ENCODE measurements around the gene NBEA. TPM values are rescaled to one million over a fixed set of nuclear protein-coding genes. Genes with fewer than 3 reads are reported as not detected.

NBEA gene
- total RNA-seq, 1 experiment from 2014 or later: 4.4 TPM

GRCh38 chr13:35477386-35477946, 535.4 kb downstream of the NBEA start:
- ATAC-seq: no peak
- TF ChIP-seq EZH2phosphoT487 (IDR thresholded peaks at IDR 0.05; ENCODE audit: borderline replicate concordance, low read length) (no peak), CTCF (conservative IDR thresholded peaks at IDR 0.05; ENCODE audit: low read depth, low read length) (no peak), EZH2 (IDR thresholded peaks at IDR 0.05; ENCODE audit: low read length, unreplicated experiment) (no peak)
- Histone ChIP-seq H3K79me2 (ENCODE audit: low read length) (no peaks in the 10 kb centered on the region), H3K36me3 (ENCODE audit: low read depth, low read length) (no peaks in the 10 kb centered on the region), H3K27me3 (ENCODE audit: low read length) (no peaks in the 10 kb centered on the region), H3K9me3 (ENCODE audit: low read length) (no peaks in the 10 kb centered on the region), H2AFZ (ENCODE audit: low read length) (no peak overlapping the region), H3K4me1 (ENCODE audit: insufficient read depth, low read length) (no peaks in the 10 kb centered on the region), H3K4me2 (ENCODE audit: low read length) (no peak overlapping the region), H4K20me1 (ENCODE audit: low read length) (no peaks in the 10 kb centered on the region), H3F3A (ENCODE audit: low read length, unreplicated experiment) (no peaks in the 10 kb centered on the region), H3K9ac (ENCODE audit: low read length) (no peak overlapping the region), H3K4me3 (ENCODE audit: low read length) (no peak overlapping the region), H3K27ac (ENCODE audit: low read length) (no peak overlapping the region), H3K9me2 (replicated peaks; ENCODE audit: low read length) (no peaks in the 10 kb centered on the region)
- CTCF ChIA-PET: no interaction called here
- POLR2A ChIA-PET (ENCODE audit: unreplicated experiment): no interaction called here
- no TSS peak for BruUV-seq (replicated peaks)
- DNase-seq: no peak
- intact Hi-C loops (cut with micrococcal nuclease): no loop called here

GRCh38 chr13:35478271-35479037, 536.4 kb downstream of the NBEA start:
- Histone ChIP-seq H3K9me3 (ENCODE audit: low read length) (no peaks in the 10 kb centered on the region), H3F3A (ENCODE audit: low read length, unreplicated experiment) (no peaks in the 10 kb centered on the region), H3K79me2 (ENCODE audit: low read length) (no peaks in the 10 kb centered on the region), H4K20me1 (ENCODE audit: low read length) (no peaks in the 10 kb centered on the region), H2AFZ (ENCODE audit: low read length) (no peak overlapping the region), H3K4me1 (ENCODE audit: insufficient read depth, low read length) (no peaks in the 10 kb centered on the region), H3K4me2 (ENCODE audit: low read length) (no peak overlapping the region), H3K9me2 (replicated peaks; ENCODE audit: low read length) (no peaks in the 10 kb centered on the region), H3K9ac (ENCODE audit: low read length) (no peak overlapping the region), H3K4me3 (ENCODE audit: low read length) (no peak overlapping the region), H3K36me3 (ENCODE audit: low read depth, low read length) (no peaks in the 10 kb centered on the region), H3K27me3 (ENCODE audit: low read length) (no peaks in the 10 kb centered on the region), H3K27ac (ENCODE audit: low read length) (no peak overlapping the region)
- TF ChIP-seq CTCF (conservative IDR thresholded peaks at IDR 0.05; ENCODE audit: low read depth, low read length) (no peak), EZH2 (IDR thresholded peaks at IDR 0.05; ENCODE audit: low read length, unreplicated experiment) (no peak), EZH2phosphoT487 (IDR thresholded peaks at IDR 0.05; ENCODE audit: borderline replicate concordance, low read length) (no peak)
- DNase-seq (no peak), ATAC-seq (no peak)
- POLR2A ChIA-PET (ENCODE audit: unreplicated experiment): no interaction called here
- CTCF ChIA-PET: no interaction called here
- intact Hi-C loops (cut with micrococcal nuclease): no loop called here
- BruUV-seq (replicated peaks): no TSS peak

- Histone ChIP-seq H3K4me1 (ENCODE audit: insufficient read depth, low read length) (no peaks in the 10 kb centered on the region), H3K79me2 (ENCODE audit: low read length) (no peaks in the 10 kb centered on the region), H3F3A (ENCODE audit: low read length, unreplicated experiment) (no peaks in the 10 kb centered on the region), H3K27me3 (ENCODE audit: low read length) (no peaks in the 10 kb centered on the region), H3K27ac (ENCODE audit: low read length) (no peak overlapping the region), H3K9me3 (ENCODE audit: low read length) (no peaks in the 10 kb centered on the region), H2AFZ (ENCODE audit: low read length) (no peak overlapping the region), H4K20me1 (ENCODE audit: low read length) (no peaks in the 10 kb centered on the region), H3K4me3 (ENCODE audit: low read length) (no peak overlapping the region), H3K4me2 (ENCODE audit: low read length) (no peak overlapping the region), H3K9me2 (replicated peaks; ENCODE audit: low read length) (no peaks in the 10 kb centered on the region), H3K9ac (ENCODE audit: low read length) (no peak overlapping the region), H3K36me3 (ENCODE audit: low read depth, low read length) (no peaks in the 10 kb centered on the region)
- ATAC-seq (no peak), DNase-seq (no peak)
- TF ChIP-seq EZH2 (IDR thresholded peaks at IDR 0.05; ENCODE audit: low read length, unreplicated experiment) (no peak), CTCF (conservative IDR thresholded peaks at IDR 0.05; ENCODE audit: low read depth, low read length) (no peak), EZH2phosphoT487 (IDR thresholded peaks at IDR 0.05; ENCODE audit: borderline replicate concordance, low read length) (no peak)
- ChIA-PET CTCF (no interaction called here), POLR2A (ENCODE audit: unreplicated experiment) (no interaction called here)
- intact Hi-C loops (cut with micrococcal nuclease): no loop called here
- BruUV-seq (replicated peaks): no TSS peak
These were observed 537.0 kb downstream of the NBEA start for GRCh38 chr13:35479038-35479492.
